GM10266 (cell line): Measurements from ENCODE around the gene SACM1L.
A peak's percentile ranks its signal among the peaks of the same experiment; 100 is the strongest.

Experiments
- DNase-seq: peaks from one replicate; pipeline ENCODE4 v3.0.0; 2012; ENCODE audit errors: extremely low spot score
- CTCF ChIP-seq: IDR thresholded peaks from 2 replicates; pipeline ENCODE4 v1.5.1; 2012; ENCODE audit warnings: mild to moderate bottlenecking, low read depth; ENCODE audit not compliant: control insufficient read depth, insufficient read depth; ENCODE audit errors: missing control alignments

SACM1L gene

GRCh38 chr3:45730409-45731154, 41.4 kb downstream of the SACM1L start:
- TF ChIP-seq CTCF: no peak
- DNase-seq: peak; percentile 71

DNA sequence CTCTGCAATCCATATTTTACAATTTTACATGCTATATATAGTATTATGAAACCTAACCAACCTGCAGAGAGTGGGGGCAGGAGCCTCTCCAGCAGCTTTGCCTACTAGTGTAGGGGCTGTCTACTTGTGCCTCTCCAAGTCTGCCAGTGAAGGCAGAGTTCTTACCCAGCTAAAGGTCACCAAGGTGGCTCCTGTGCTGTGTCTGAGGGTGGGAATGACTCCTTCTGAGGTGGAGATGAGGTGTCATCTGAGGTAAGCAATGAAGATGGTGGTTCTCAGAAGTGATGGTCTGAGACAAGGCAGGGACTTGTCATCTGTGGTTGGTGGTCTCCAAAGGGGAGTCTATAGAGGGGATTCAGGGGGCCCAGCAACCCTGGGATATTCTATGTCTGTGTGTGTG, 47.5 kb downstream of the SACM1L start:
- no peak for DNase-seq
- TF ChIP-seq CTCF: no peak

DNA sequence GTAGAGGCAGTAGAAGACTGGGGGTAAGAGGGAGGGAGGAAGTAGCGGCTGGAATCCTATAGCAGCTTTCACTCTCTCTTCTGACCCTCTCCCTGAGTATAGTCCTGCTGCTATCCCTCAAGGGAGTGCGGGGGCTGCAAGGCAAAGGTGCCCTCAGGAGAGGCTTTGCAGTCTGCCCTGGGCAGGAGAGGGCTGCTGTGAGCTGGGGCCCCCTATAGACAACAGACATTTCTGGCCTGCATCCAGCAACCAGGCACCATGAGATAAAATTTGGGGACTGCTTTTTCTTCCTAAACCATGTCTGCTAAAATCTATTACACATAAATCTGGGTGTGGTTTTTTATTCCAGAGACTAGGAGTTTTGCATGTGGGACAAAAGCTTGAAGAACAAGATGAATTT, 48.0 kb downstream of the SACM1L start:
- no peak for TF ChIP-seq CTCF
- DNase-seq: no peak

- TF ChIP-seq CTCF: no peak
- DNase-seq: no peak
Measured at GRCh38 chr3:45739991-45740390, 50.8 kb downstream of the SACM1L start.

GRCh38 chr3:45741247-45741646, 52.1 kb downstream of the SACM1L start:
- no peak for TF ChIP-seq CTCF
- no peak for DNase-seq

- no peak for TF ChIP-seq CTCF
- no peak for DNase-seq
Measured at GRCh38 chr3:45741742-45742460, 52.7 kb downstream of the SACM1L start.
